KBM-7 (cell line): ENCODE measurements around the gene CDH4.

Experiments
- DNase-seq: peaks from one replicate; pipeline ENCODE4 v3.0.0-alpha.2; 2015
- in situ Hi-C: fragments of 300-500 bp; cut with MboI; formaldehyde crosslinking; loops from 2 replicates; pipeline ENCODE4 v1.14.3; 2020; ENCODE audit warnings: low sequenced_read_pairs, low pct_unique_long_range_greater_than_20kb, mixed read lengths

The CDH4 gene

GRCh38 chr20:61744691-61745396 lies 492.8 kb downstream of the CDH4 start:
- no peak for DNase-seq
- in situ Hi-C loops = no loop called here

- in situ Hi-C loops = no loop called here
These were observed 493.5 kb downstream of the CDH4 start for GRCh38 chr20:61745397-61746146.

GRCh38 chr20:61746147-61746646 lies 494.1 kb downstream of the CDH4 start:
- in situ Hi-C loops = no loop called here
- DNase-seq = no peak

More at GRCh38 chr20:61745397-61746146, 493.5 kb downstream of the CDH4 start:
- DNase-seq = no peak

GRCh38 chr20:61746781-61747180 lies 494.7 kb downstream of the CDH4 start:
- in situ Hi-C loops = no loop called here
- DNase-seq = no peak

- in situ Hi-C loops = no loop called here
- no peak for DNase-seq
These were observed 496.3 kb downstream of the CDH4 start for GRCh38 chr20:61748376-61748775.

GRCh38 chr20:61749406-61750075 lies 497.5 kb downstream of the CDH4 start:
- no peak for DNase-seq
- in situ Hi-C loops = no loop called here

- in situ Hi-C loops = no loop called here
- DNase-seq = no peak
These were observed 498.0 kb downstream of the CDH4 start for GRCh38 chr20:61750093-61750492.

GRCh38 chr20:61752576-61752975 lies 500.5 kb downstream of the CDH4 start:
- DNase-seq = no peak
- in situ Hi-C loops = no loop called here

- in situ Hi-C loops = no loop called here
- no peak for DNase-seq
These were observed 501.4 kb downstream of the CDH4 start for GRCh38 chr20:61753316-61753942.

- in situ Hi-C loops = no loop called here
- no peak for DNase-seq
These were observed 502.2 kb downstream of the CDH4 start for GRCh38 chr20:61753987-61754956.

GRCh38 chr20:61754976-61755778 lies 503.1 kb downstream of the CDH4 start:
- DNase-seq = no peak
- in situ Hi-C loops = no loop called here

GRCh38 chr20:61755971-61756845 lies 504.1 kb downstream of the CDH4 start:
- DNase-seq = no peak
- in situ Hi-C loops = no loop called here

GRCh38 chr20:61756966-61757677 lies 505.1 kb downstream of the CDH4 start:
- DNase-seq = no peak
- in situ Hi-C loops = no loop called here

- in situ Hi-C loops = no loop called here
- DNase-seq = no peak
These were observed 505.9 kb downstream of the CDH4 start for GRCh38 chr20:61757678-61758563.

GRCh38 chr20:61758564-61759200 lies 506.6 kb downstream of the CDH4 start:
- DNase-seq = no peak
- in situ Hi-C loops = no loop called here
